HG03196 (cell line): ENCODE results near the gene RADIL.
A peak's percentile ranks its signal among the peaks of the same experiment; 100 is the strongest.

ENCODE experiments used
- ATAC-seq: cut with Tn5 transposase; IDR thresholded peaks from one replicate; pipeline ENCODE4 v1.9.1; 2021; ENCODE audit not compliant: unreplicated experiment

The RADIL gene

DNA sequence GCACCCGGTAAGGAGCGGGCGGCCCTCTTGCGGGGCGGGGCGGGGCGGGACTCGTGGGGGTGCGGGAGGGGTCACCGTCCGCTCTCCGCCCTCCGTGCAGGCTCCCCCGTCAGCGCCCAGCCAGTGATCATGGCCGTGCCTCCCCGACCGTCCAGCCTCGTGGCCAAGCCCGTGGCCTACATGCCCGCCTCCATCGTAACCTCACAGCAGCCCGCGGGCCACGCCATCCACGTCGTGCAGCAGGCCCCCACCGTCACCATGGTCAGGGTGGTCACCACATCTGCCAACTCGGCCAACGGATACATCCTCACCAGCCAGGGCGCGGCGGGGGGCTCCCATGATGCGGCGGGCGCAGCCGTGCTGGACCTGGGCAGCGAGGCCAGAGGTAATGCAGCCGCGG, 124.3 kb downstream of the RADIL start:
- ATAC-seq = no peak

DNA sequence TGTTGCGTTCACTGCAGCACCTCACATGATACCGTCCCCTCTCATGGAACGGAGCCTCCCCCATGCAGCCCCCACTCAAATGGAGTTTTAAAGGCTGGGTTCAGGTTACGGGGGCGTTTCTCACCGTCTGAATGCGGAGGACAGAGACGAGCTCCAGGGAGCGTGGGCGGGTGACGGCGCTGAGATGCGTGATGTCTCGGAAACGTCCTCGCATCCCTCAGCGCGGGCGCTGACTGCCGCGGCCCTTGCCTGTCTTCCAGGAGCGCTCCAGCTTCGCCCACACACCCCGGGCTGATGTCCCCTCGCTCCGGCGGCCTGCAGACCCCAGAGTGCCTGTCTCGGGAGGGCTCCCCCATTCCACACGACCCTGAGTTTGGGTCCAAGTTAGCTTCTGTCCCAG, 124.7 kb downstream of the RADIL start:
- ATAC-seq = no peak

DNA sequence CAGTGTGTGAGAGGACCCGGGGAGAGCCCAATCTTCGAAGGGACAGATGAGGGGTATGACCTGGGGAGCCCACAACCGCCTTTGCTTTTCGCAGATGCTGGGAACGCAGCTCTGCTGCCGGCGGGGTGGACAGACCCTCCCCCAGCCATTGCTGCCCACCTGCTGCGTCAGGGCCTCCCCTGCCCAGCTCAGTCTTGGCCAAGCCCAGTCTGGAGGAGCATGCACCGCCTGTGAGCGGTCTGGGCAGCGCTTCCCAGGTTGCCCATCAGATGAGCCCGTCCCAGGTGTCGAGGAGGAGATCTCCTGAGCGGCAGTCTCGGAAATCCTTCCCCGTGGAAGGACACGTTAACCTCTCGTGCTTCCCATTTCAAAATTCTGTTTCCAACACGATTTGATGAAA, 125.4 kb downstream of the RADIL start:
- ATAC-seq = no peak

DNA sequence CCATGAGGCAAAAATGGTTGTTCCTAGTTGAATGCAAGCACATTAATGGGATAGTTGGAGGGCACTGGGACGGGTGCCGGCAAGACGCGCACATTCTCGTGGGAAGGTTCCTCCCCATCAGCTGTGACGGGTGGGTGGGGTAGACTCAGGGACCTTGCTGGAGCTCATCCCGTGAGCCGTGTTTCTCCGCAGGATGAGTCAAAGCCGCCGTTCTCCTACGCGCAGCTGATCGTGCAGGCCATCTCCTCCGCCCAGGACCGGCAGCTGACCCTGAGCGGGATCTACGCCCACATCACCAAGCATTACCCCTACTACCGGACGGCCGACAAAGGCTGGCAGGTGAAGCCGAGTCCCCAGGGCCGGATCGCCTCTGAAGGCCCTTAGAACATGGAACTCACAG, 128.5 kb downstream of the RADIL start:
- no peak for ATAC-seq

DNA sequence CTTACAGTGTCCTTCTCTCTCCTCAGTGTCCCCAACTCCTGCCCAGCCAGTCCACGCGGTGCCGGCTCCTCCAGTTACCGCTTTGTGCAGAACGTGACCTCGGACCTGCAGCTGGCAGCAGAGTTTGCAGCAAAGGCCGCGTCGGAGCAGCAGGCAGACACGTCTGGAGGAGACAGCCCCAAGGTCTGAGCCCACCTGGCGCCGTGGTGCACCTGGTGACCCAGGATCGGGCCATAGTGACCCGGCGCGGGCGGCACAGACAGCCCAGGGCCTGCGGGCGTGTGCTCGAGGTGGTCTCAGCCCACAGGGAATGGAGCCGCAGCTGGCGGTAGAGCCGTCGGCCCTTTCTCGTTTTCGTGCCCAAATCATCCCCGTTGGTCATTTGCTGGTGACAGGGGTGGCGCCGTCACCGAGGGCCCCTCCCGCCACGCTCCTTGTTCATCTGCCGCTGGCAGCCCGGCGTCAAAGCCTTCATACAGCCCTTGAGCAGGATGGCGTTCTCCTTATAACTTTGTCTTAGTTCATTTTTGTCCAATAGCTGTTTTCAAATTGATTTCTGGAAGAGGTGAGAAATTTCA, 129.0 kb downstream of the RADIL start:
- ATAC-seq = no peak

DNA sequence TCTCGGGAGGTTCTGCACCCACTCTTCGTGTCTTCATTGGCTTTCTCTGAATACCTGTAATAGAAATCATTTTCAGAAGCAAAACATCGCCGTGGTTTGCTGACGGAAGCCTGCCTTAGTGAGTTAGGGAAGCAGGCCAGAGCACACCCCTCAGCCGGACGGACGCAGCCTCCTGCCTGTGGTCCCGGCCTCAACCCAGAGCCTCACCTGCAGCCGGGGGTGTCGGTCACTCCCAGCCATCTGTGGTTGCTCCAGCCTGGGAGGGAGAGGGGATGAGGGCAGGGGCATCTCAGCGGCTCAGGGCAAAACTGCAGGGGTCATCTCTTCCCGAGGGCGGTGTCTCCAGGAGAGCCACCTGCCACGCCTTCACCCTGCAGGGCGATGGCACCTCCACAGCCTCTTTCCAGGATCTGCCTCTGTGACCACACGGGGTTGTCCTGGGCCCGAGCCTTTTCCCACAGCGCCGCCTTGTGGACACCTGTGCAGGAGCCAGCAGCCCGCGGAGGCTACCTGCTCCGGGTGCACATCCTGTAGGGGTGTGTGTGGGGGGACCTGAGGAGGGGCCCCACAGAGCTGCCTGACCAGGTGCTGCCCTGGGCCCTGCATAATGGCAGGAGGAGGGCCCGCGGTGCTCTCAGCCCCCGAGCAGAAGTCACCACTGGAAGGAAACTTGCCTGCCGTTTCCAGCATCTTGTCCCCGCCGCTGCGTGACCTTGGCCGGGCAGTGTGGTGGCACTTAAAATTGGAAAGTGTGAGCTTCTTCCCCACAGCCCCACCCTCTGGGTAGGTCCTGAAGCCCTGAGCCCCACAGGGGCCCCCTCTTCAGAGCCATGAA, 129.7 kb downstream of the RADIL start:
- ATAC-seq = peak; percentile 55

DNA sequence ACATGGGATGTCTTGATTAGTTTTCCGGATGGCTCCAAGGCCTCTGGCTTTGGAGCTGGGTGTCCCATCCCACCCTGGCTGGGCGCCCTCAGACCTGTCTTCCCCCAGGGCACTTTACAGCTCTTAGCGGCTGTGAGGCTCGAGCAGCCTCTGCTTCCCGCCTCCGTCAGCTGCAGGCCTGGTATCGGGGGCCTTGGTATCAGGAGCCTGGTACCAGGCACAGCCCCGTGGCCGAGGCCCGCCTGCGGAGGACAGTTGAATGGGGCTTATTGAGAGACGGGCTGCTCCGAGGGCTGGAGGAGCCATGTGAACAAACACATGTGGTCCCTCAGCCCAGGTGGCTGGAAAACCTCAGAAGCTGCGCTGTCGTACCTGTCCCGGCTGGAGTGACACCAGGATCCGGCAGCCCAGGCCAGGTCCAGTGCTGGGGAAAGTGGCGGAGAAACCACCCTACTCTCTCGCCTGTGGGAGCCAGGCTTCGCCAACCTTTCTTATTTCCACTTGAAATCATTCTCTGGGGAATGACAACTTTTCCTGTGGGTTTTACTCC, 132.0 kb downstream of the RADIL start:
- ATAC-seq = no peak

DNA sequence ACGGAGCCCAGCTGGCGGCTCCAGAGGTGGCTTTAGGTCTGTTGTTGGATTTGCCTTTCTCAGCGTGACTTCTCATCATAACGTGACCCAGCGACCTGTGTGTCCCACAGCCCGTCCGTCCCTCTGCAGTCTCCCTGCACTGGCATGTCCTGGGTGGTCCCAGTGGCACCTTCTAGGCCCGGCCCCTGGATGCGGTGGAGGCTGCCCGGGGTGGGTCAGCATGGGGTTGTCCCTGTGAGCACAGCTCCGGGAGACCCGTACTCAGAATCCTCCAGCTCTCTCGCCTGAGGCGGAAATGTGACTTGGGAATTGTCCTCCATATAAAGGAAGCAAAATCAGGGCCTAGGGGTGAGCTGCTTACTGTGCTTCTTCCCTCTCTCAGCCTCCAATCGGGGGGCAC, 133.7 kb downstream of the RADIL start:
- ATAC-seq = no peak

DNA sequence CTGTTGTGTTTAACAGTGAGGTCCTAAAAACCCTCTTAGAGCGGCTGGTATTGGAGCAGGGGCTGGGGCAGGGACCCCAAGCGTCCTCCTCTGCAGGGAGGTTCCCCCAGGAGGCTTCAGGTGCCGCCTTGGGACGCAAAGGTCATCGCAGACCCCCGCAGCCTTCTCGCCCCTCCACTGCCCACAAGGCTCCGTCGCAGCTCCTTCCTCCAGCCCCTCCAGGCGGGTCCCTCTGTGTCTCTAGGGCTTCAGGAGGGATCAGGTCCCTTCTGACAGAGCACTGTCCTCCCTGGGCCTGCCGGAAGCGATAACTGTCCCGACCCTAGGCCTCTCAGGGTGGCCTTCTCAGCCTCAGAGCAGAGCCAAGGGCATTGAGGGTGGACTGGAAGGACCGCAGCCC, 134.2 kb downstream of the RADIL start:
- no peak for ATAC-seq
